ENCODE measurements around the gene FOXO3.
"Not testable (repeated sequence)": the region's sequence is repeated elsewhere in the genome, so short reads cannot be mapped to it uniquely, and the experiment has no call there.

The FOXO3 gene

GRCh38 chr6:108560463-108561308 lies at the start of gene FOXO3:
FOXO3 (plus strand) TSS chr6:108560917; CDS start chr6:108561209, 292 bp downstream.
- peak; percentile 43 to 44 for DNase-seq (ENCODE audit: low read depth in 2 of 2, low spot score in 1 of 2)

- DNase-seq (ENCODE audit: low read depth in 2 of 2, low spot score in 1 of 2): no peak
Measured at GRCh38 chr6:108518714-108519576, 41.8 kb upstream of the FOXO3 start.

- DNase-seq (ENCODE audit: low read depth in 2 of 2, low spot score in 1 of 2): no peak
Measured at GRCh38 chr6:108521616-108522107, 39.1 kb upstream of the FOXO3 start.

DNA sequence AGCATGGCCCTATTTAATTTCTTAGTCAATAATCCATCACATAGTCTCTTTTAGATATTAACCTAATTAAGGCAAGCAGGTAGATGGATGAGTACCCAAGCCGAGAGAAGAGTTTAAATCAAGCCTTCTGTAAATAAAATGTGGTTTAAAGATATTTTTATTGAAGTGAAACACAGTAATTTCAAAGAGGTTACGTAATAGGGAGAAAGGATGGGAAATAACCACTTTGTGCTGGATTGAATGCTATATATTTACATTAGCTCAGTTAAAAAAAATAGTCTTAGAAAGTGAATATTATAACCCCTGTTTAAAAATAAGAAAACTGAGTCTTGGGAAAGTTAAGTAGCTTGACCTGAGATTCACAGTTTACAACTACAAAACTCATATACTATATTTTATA lies 37.0 kb upstream of the FOXO3 start:
- DNase-seq (ENCODE audit: low read depth in 2 of 2, low spot score in 1 of 2): no peak

DNA sequence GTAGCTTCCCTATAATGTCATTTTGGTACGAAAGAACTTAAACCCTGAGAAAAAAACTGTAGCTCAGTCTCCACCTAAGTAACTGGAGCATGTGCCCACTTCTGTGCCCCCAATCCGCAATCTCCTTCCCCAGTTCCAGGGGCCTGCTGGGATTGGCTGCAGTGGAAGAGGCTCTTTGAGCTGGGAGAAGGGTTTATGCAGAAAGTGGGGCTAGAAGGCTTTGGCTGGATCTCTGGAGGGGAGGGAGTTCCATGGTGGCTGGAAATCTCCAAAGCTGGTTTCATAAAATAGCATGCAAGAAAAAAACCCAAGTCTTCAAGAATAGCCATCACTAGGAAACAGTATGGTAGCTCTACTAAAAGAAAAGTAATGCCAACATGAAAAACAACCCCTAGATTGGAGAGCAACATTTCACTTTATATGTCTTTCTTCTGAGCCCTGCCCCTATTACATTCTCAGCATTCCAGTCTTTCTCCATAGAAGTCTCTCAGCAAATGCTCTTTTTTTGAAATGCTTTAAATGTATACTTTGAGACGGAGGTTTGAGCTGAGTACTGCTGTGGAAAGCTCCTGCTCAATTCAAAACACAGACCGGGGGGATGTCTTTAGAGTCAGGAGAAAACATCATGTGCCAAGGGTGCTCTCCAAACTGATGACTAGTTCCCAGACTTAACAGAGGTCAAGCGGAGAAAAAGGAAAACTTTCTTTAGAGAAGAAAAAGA lies 36.0 kb upstream of the FOXO3 start:
- DNase-seq (ENCODE audit: low read depth in 2 of 2, low spot score in 1 of 2): no peak

GRCh38 chr6:108526739-108527174 lies 34.0 kb upstream of the FOXO3 start:
- no peak for DNase-seq (ENCODE audit: low read depth in 2 of 2, low spot score in 1 of 2)

GRCh38 chr6:108528878-108529277 lies 31.8 kb upstream of the FOXO3 start:
- DNase-seq (ENCODE audit: low read depth in 2 of 2, low spot score in 1 of 2): no peak

DNA sequence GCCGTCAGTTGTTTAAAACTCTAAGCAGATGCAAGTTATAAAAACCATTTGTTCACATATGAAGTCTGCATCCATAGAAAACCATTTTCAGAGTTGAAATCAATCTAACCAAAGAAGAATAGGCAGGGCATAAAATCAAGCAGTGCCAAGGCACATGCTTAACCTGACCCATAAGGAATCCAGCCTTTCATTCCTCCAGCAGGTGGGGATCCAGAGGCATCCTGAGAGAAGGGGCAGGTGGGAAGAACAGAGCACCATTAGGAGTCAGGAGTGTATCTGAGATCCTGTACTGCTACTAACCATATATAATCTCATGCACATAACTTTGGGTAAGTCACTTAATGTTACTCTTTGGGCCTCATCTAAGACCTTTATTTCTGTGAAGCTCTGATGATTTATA lies 29.4 kb upstream of the FOXO3 start:
- no peak for DNase-seq (ENCODE audit: low read depth in 2 of 2, low spot score in 1 of 2)

- DNase-seq (ENCODE audit: low read depth in 2 of 2, low spot score in 1 of 2): no peak
Measured at GRCh38 chr6:108535114-108535742, 25.5 kb upstream of the FOXO3 start.

- not testable (repeated sequence) for DNase-seq (ENCODE audit: low read depth in 2 of 2, low spot score in 1 of 2)
Measured at GRCh38 chr6:108535920-108536535, 24.7 kb upstream of the FOXO3 start.

DNA sequence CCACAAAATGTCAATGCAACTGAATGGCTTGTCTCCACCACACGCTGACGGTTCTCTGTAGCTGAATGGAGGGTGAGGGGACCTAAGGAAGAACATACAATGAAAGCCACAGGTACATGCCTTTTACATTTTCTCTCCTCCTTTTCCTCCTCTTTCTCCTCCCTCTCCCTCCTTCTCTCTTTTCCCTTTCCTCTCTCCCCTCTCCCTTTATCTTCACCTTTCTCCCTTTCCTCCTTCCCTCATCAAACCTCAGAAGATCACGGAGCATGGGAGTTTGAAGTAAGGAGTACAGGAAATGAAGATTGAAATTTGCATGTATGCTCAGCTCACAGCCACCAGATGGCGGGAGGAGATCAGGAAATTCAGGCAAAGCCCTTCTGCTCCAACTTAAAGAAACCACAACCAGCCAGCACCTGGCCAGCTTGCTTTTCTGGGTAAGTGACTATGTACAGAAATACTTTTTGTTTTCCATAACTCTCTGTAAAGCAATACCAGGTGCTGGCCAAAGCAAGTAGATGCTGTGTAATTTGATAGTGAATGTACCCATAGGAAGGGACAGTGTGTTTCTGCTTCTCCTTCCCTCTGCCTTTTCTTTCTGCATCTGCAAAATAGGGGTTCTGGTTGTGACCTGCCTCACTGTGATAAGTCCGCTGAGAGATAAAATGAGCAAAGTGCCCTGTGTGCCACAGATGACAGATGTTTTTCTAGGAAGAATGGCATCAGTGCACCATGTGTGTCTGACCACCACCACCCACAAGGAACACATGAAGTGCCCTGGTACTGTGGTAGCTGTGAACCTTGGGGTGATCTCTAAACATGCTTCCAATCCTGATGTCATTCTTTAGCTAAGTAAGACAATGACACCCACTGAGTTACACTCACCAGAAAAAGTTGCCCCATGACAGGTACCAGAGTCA lies 18.6 kb upstream of the FOXO3 start:
- peak in 1 of 2 donors; percentile 46 for DNase-seq (ENCODE audit: low read depth in 2 of 2, low spot score in 1 of 2)

DNA sequence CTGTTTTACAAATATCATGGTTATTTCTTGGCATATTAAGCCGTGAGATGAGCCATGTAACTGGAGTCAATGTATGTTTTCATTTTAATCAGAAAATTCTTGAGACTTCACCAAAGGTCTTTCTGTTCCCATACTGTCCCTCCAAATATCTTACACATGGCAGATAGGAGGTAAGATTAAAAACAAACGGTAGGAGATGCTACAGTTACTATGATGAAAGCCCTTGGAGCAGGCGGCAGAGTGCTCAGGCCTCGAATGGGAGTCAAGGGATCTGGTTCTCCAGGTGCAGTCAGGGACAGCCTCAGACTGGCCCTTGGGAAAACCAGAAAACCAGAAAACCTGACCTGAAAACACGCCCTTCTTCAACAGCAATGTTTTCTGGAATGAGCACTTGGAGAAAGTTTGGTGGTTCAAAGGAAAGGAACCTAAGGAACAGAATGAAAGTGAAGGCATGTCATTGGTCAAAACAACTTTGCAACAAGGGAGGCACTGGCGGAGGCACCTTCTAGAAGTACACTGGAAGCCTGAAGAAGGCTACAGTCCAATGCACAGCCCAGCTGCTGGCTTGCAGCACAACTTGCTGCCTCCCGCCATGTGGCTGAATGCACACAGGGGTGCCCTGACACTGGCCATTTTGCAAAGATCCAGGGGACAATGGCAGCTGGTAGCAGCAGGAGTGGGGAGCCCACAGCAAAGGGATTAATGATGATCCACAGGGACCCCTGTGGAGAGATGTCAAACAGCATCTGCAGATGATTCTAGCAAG lies 17.4 kb upstream of the FOXO3 start:
- DNase-seq (ENCODE audit: low read depth in 2 of 2, low spot score in 1 of 2): no peak

- DNase-seq (ENCODE audit: low read depth in 2 of 2, low spot score in 1 of 2): no peak
Measured at GRCh38 chr6:108544606-108545005, 16.1 kb upstream of the FOXO3 start.

GRCh38 chr6:108546079-108547049 lies 14.4 kb upstream of the FOXO3 start:
- DNase-seq (ENCODE audit: low read depth in 2 of 2, low spot score in 1 of 2): no peak

GRCh38 chr6:108549241-108549640 lies 11.5 kb upstream of the FOXO3 start:
- no peak for DNase-seq (ENCODE audit: low read depth in 2 of 2, low spot score in 1 of 2)

- no peak for DNase-seq (ENCODE audit: low read depth in 2 of 2, low spot score in 1 of 2)
Measured at GRCh38 chr6:108549741-108550140, 11.0 kb upstream of the FOXO3 start.

DNA sequence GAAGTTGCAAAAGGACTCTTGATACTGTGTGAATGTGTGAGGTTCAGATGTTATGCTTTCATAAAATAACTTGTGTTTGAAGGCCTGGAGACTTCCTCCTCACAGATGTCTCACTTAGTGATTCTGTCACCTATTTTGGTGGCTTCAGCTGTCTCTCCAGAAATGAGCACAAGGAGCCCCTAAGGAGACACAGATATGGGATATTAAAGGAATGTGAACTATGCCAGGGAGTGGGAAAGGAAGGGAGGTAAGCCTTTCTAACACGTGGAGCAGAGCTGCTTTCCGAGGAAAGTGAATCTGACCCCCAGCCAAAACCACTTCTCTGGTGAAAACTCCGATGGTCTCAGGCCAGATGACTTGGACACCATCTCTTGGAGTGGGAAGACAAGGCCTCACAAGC lies 10.5 kb upstream of the FOXO3 start:
- DNase-seq (ENCODE audit: low read depth in 2 of 2, low spot score in 1 of 2): no peak
